H4 (cell line): Measurements from ENCODE around the gene ARID5A. TPM values are rescaled to one million over a fixed set of nuclear protein-coding genes. Genes with fewer than 3 reads are reported as not detected.
A peak's percentile ranks its signal among the peaks of the same experiment; 100 is the strongest.
"Not testable (repeated sequence)": the region's sequence is repeated elsewhere in the genome, so short reads cannot be mapped to it uniquely, and the experiment has no call there.

Experiments
- DNase-seq: peaks from one replicate; pipeline ENCODE4 v3.0.0-alpha.2; 2015; ENCODE audit warnings: low spot score
- total RNA-seq: library from RNA; depleted of rRNA; stranded (reverse); fragments of >200 nt; shearing (Covaris generic); gene quantifications from 2 replicates; pipeline ENCODE4 v1.2.3, GENCODE V29; 2014

The ARID5A gene
- total RNA-seq, 1 experiment from 2014 or later: 4.8 TPM

GRCh38 chr2:96556441-96557330, 20.1 kb downstream of the ARID5A start:
- DNase-seq: peak; percentile 67

GRCh38 chr2:96557421-96557820, 20.9 kb downstream of the ARID5A start:
- DNase-seq: not testable (repeated sequence)

GRCh38 chr2:96558061-96558460, 21.5 kb downstream of the ARID5A start:
- no peak for DNase-seq

- no peak for DNase-seq
Observed at GRCh38 chr2:96558485-96558884, 21.9 kb downstream of the ARID5A start.

DNA sequence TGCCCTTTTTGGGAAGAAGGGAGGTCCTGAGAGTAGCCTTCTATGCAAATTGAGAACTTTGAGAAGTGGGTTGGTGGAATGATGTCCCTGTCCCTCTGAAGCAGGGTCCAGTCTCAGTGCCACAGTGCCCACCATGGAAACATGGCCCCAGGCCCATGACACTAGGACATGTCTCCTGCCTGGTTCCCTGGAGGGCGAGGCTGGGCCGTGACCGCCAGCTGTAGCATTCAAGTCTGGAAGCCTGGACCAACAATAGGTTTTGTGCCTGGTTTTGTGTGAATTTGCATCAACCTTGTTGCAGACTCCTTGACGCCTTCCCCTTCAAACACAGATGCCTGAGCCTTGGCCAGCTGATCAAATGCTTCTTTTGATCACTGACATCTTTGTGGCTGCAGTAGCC, 27.5 kb downstream of the ARID5A start:
- DNase-seq: no peak

DNA sequence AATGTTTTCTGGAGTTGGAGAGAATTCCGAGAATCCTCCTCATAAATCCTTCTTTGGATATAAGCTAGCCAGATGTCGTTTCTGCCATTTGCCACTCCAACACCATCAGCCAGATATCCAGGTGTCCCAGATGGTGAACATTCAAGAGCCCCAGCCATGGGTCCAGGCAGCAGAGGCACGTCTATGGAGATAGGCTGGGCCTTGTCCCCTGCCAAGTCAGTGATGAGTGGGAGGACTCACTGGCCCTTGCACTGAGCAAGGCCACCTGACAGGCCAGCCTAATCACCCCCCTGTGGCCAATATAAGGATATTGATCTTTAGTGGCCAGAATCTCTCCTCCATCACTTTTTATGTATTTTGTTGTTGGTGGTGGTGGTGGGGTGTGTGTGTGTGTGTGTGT, 28.0 kb downstream of the ARID5A start:
- no peak for DNase-seq

DNA sequence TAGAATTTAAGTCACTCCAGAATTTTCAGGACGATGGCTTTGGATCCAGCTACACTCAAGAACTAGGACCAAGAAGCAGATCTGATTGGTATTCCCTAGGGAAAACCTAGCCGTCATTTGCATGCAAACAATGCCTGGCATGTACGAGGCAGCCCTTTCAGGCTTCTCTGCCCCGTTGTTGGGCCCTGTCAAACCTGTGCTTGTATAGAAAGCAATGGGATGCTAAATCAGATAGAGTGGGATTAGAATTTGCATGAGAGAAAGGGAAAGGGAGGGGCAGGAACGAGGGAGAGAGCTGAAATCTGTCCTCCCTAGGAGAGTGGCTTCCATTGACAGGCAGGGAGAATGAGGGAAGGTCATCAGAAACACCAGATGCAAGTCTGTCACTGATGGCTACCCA, 28.6 kb downstream of the ARID5A start:
- no peak for DNase-seq

DNA sequence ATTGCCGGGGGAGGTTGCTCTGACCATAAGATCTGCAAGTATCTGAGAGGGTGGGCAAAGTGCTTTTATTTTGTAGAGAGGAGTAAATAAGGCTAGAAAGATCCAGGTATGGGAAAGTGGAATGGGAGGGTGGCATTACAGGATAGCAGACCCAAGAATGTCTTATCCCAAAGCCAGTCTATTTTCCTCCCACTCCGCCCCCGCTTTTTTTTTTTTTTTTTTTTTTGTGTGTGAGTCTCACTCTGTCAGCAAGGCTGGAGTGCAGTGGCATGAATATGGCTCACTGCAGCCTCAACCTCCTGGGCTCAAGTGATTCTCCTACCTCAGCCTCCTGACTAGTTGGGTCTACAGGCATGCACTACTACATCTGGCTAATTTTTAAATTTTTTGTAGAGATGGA, 31.5 kb downstream of the ARID5A start:
- DNase-seq: no peak

DNA sequence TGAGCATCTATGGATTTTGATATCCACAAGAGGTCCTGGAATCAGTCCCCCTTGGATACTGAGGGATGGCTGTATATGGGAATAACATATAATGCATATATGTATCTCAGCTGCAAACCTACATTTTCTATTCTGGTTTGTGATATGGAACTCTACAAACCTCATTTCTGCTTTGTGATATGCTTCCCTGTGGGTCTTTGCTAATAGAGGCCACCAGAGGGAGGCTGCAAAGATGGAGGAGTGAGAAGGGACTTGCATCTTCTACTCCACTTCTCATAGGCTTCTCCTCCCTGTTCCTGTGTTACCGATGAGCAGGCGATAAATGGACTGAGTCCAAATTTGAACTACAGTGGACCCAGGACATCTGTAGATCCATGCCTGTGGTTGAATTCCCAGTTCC, 37.8 kb downstream of the ARID5A start:
- no peak for DNase-seq

DNA sequence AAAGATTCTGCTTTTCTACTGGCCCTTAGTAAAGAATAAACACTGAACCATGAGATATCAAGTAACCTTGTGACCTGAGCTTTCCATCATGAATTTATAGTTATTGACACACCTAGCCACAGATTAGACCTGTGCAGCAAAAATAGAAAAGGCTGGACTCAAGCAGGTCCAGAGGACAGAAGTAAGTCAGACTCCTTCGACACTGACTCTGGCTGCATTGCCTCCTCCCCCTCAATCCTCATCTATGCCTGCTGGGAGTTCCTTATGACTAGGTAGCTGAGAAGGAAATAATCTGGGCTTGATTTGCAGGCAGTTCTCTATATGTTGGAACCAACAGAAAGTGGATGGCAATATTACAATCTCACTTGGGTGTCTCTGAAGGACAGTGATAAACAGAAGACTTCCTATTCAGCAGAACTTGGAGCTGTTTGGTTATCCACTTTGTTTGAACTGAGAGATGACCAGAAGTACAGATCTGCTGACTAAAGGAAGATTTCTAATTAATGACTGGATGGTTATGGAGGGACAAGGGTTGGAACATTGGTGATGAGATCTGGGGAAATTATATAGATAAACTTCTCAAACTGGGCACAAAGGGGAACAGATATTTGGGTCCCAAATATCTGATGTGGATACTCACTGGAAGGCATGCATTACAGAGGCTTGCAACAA, 39.4 kb downstream of the ARID5A start:
- no peak for DNase-seq

GRCh38 chr2:96577501-96577900, 40.9 kb downstream of the ARID5A start:
- no peak for DNase-seq

GRCh38 chr2:96578731-96579130, 42.2 kb downstream of the ARID5A start:
- DNase-seq: no peak

DNA sequence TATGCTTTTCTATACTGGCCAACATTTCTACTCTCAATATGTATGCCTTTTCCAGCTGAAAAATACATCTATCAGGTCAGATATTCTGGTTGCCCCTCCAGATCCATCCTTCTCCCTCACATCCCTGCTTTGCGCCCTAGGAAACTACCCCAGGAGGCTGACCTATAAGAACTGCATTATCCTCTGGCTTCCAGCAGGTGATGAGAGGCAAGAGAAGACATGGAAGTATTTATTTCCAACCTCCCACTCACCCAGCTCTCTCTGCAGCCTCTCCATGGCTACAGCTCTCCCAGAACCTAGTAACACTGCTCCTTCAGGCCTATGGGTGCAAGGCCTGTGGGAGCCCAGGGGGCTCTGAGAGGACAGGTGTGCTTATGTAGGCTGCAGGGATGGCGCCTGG, 42.9 kb downstream of the ARID5A start:
- DNase-seq: no peak

DNA sequence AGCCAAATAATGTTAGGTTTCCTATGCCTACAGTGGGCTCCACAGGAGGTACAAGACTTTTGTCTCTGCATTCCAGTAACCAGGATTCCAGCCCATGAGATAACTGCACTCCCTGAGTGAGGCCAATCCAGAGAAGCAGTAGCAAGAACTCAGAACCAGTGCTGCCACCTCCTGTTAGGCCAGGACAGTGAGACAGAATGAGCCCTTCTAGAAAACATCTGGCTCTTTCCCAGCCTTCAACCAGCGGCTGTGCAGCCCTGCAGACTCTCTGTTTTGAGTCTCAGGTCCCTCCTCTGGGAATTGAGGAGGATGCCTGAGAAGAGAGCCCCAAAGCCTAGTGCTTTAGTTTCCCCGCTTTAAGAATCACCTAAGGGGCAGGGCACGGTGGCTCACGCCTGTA, 44.2 kb downstream of the ARID5A start:
- no peak for DNase-seq

DNA sequence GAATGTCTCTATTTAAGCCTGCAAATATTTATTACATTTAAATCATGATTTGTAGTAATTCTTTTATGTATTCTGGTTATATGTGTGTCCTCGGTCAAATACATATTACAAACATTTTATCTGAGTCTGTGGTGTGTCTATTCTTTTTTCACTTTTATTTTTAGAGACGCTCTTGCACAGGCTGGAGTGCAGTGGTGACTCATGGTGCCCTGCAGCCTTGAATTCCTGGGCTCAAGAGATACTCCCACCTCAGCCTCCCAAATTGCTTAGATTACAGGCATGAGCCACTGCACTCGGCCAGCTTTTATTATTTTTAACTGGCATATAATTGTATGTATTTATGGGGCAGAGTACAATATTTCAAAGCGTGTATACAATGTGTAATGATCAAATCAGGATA, 47.5 kb downstream of the ARID5A start:
- no peak for DNase-seq

DNA sequence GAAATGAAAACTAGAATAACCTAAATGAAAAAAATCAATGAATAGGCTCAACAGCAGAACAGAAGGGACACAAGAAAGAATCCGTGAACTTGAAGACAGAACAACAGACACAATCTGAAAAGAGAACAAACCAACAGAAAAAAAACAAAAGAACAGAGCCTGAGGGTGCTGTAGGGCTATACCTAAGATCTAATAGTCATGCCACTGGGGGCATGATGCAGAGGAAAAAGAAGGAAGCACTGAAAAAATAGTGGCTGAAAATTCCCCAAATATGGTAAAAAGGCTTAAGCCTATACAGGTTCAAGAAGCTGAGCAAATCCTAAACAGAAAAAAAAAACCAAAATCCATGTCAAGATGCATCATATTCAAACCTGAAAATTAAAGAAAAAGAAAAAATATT, 51.3 kb downstream of the ARID5A start:
- no peak for DNase-seq

GRCh38 chr2:96591054-96591453, 54.5 kb downstream of the ARID5A start:
- no peak for DNase-seq

GRCh38 chr2:96591494-96591893, 54.9 kb downstream of the ARID5A start:
- no peak for DNase-seq

DNA sequence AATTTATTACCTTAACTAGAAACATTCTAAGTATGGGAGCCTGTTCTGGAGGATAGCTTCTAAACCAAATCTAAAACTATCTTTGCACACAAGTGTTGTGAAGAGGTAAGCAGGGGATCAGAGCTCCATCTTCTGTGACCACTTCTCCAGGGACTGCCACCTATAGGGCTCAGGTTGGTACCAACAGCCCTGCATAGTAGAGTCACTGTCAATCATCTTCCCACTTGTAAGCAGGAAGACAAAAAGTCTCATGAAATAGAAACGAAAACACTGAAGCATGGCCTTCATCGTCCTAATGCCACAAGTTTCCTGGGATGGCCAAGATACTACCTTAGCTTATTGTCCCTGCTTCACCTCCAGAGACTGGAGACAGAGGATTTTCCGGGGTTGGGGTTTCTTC, 57.7 kb downstream of the ARID5A start:
- no peak for DNase-seq

DNA sequence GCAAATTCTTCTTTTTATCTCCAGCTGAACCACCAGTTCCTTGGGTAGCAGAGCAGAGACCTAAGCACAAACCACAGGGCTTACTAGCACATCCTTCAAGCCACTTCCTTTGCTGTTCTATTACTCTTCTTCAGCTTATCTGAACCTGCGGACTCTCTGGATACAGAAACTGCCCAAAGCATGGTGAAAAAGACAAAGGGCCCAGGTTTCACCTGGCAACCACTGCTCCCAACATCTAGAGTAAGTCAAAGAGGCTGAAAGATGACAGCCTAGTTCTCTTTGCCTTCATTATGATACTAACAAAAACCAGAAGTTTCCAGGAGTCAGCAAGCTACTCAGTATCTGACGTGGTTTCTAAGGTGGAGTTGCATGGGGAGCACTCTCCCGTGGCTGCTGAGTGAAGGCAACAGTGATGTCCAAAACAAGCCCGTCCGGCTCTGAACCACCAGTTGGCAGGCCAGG, 58.2 kb downstream of the ARID5A start:
- no peak for DNase-seq

DNA sequence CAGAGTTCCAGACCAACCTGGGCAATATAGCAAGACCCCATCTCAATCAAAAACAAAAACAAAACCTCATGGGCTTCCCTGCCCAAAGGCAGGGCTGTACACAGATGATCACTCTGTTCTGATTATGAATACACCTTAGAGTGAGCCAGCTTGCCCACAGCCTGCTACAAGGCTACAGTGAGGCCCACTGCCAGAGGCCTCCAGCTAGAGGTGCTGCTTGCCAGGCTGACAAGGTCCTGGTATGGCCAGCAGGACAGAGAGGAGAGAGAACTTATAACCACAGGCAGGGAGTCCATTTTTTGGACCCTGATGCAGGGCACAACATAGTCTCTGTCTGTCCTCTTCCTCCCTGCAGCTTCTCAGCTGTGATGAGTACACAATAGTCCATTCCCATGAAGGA, 60.0 kb downstream of the ARID5A start:
- DNase-seq: no peak

GRCh38 chr2:96599941-96600340, 63.4 kb downstream of the ARID5A start:
- DNase-seq: no peak
